ENCODE results near the gene RNF128.

DNA sequence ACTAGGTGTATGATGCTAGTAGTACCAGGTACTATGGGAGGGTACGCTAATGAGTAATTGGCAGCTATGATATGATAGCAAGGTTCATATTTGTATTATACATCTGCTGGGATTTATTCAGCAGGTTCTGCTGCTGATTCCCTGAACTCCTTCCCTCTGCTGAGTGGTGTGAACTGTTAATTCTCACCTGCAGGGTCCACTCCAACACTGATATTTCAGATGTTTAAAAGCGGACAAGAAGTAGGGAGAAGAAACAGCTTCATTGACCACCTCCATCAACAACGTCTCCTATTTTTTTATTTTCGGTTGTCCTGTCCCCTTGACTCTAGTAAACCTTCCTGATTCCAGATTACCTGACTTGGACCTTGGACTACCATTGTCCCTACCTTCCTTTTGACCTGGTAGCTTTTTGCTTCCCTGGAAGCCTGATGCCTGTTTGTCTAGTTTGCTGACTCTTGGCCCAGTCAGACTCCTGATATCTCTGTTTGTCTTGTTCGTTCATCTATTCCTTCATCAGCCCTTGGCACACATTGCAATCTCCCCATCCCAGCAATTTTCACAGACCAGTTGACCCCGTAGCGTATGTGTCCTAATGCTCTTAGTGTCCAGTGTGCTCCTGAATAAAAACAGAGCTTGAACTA is 34.0 kb upstream of the RNF128 start:
- TF ChIP-seq TAF1 (IDR thresholded peaks at IDR 0.05; ENCODE audit: low read depth) (no peak), EP300 (IDR thresholded peaks at IDR 0.05; ENCODE audit: borderline replicate concordance) (no peak), YY1 (IDR thresholded peaks at IDR 0.05; ENCODE audit: low read depth) (no peak), NFIC (IDR thresholded peaks at IDR 0.05) (no peak), FOXM1 (IDR thresholded peaks at IDR 0.05; ENCODE audit: borderline replicate concordance, low read depth) (no peak), RAD21 (IDR thresholded peaks at IDR 0.05; ENCODE audit: low read depth) (no peak), TCF12 (IDR thresholded peaks at IDR 0.05; ENCODE audit: low read depth) (no peak), EGR1 (IDR thresholded peaks at IDR 0.05) (no peak)
- TF ChIP-seq, protein P1, sequence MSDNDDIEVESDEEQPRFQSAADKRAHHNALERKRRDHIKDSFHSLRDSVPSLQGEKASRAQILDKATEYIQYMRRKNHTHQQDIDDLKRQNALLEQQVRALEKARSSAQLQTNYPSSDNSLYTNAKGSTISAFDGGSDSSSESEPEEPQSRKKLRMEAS (IDR thresholded peaks at IDR 0.05), result no peak
- TF ChIP-seq, protein P2, sequence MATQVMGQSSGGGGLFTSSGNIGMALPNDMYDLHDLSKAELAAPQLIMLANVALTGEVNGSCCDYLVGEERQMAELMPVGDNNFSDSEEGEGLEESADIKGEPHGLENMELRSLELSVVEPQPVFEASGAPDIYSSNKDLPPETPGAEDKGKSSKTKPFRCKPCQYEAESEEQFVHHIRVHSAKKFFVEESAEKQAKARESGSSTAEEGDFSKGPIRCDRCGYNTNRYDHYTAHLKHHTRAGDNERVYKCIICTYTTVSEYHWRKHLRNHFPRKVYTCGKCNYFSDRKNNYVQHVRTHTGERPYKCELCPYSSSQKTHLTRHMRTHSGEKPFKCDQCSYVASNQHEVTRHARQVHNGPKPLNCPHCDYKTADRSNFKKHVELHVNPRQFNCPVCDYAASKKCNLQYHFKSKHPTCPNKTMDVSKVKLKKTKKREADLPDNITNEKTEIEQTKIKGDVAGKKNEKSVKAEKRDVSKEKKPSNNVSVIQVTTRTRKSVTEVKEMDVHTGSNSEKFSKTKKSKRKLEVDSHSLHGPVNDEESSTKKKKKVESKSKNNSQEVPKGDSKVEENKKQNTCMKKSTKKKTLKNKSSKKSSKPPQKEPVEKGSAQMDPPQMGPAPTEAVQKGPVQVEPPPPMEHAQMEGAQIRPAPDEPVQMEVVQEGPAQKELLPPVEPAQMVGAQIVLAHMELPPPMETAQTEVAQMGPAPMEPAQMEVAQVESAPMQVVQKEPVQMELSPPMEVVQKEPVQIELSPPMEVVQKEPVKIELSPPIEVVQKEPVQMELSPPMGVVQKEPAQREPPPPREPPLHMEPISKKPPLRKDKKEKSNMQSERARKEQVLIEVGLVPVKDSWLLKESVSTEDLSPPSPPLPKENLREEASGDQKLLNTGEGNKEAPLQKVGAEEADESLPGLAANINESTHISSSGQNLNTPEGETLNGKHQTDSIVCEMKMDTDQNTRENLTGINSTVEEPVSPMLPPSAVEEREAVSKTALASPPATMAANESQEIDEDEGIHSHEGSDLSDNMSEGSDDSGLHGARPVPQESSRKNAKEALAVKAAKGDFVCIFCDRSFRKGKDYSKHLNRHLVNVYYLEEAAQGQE (IDR thresholded peaks at IDR 0.05; ENCODE audit: low read depth), result no peak
